Gastroesophageal sphincter (tissue), 4 donors: ENCODE data around the gene PLET1. TPM values are rescaled to one million over a fixed set of nuclear protein-coding genes. Genes with fewer than 3 reads are reported as not detected.

ENCODE experiments used
- ATAC-seq: fragments of 150-250 bp; one replicate; pipeline ENCODE4 v1.9.1; 2016; ENCODE audit warnings: mild to moderate bottlenecking, moderate library complexity
- H3K27ac ChIP-seq, 4 donors: fragments of 200-600 bp; sonication (generic) in 3 of 4; 1 replicate in 3 of 4; 2 replicates in 1 of 4; pipeline ENCODE4 v1.5.1; 2016 to 2019
- H3K27me3 ChIP-seq: fragments of 200-600 bp; sonication (generic); one replicate; pipeline ENCODE4 v1.5.1; 2019
- H3K36me3 ChIP-seq, 2 donors: fragments of 200-600 bp; sonication (generic); one replicate each; pipeline ENCODE4 v1.5.1; 2019; ENCODE audit warnings: control low read depth in 1 of 2
- H3K4me1 ChIP-seq, 3 donors: fragments of 200-600 bp; sonication (generic); 1 replicate in 2 of 3; 2 replicates in 1 of 3; pipeline ENCODE4 v1.5.1; 2016 to 2019; ENCODE audit warnings: control low read depth in 2 of 3
- H3K4me3 ChIP-seq, 2 donors: fragments of 200-600 bp; sonication (generic); one replicate each; pipeline ENCODE4 v1.5.1; 2019; ENCODE audit warnings: mild to moderate bottlenecking in 1 of 2, moderate library complexity in 1 of 2
- H3K9me3 ChIP-seq, 3 donors: fragments of 200-600 bp; sonication (generic); one replicate each; pipeline ENCODE4 v1.5.1; 2017 to 2019; ENCODE audit warnings: control low read depth in 2 of 3
- CTCF ChIP-seq, 4 experiments: fragments of 200-600 bp in 2 of 4; fragments of 450-650 bp in 2 of 4; sonication (generic) in 1 of 4; IDR thresholded peaks; one replicate each; pipeline ENCODE4 v1.5.1; 2017 to 2019; ENCODE audit warnings: antibody characterized with exemption in 4 of 4, mild to moderate bottlenecking in 2 of 4, moderate library complexity in 2 of 4
- EP300 ChIP-seq: sonication (generic); formaldehyde crosslinking; IDR thresholded peaks from one replicate; pipeline ENCODE4 v1.6.1; 2017; ENCODE audit warnings: antibody characterized with exemption, mild to moderate bottlenecking
- POLR2A ChIP-seq, 2 donors: fragments of 450-650 bp; IDR thresholded peaks; one replicate each; pipeline ENCODE4 v1.6.1; 2017; ENCODE audit warnings: antibody characterized with exemption in 2 of 2, mild to moderate bottlenecking in 2 of 2, moderate library complexity in 1 of 2
- POLR2AphosphoS5 ChIP-seq: sonication (generic); formaldehyde crosslinking; IDR thresholded peaks from one replicate; pipeline ENCODE4 v1.6.1; 2017; ENCODE audit warnings: antibody characterized with exemption
- WGBS, 2 donors: methylation state at CpG; one replicate each; pipeline ENCODE4 v1.1.5; 2018; ENCODE audit warnings: low coverage in 1 of 2; 5-methylcytosine and 5-hydroxymethylcytosine counted together
- total RNA-seq, 4 donors: library from RNA; depleted of rRNA; stranded (reverse); fragments of >200 nt; gene quantifications; one replicate each; pipeline ENCODE4 v1.1.0, GENCODE V29; 2016

Gene PLET1
- total RNA-seq, 4 donors from 2014 or later: not detected

- Histone ChIP-seq H3K27ac (no peak overlapping the region), H3K4me3 (no peak overlapping the region), H3K27me3 (no peaks in the 10 kb centered on the region), H3K9me3 (no peaks in the 10 kb centered on the region), H3K36me3 (peaks cover 0 to 58% of the 10 kb centered on the region in 2 donors), H3K4me1 (peaks cover 6 to 24% (median 7%) of the 10 kb centered on the region in 3 donors)
- TF ChIP-seq POLR2AphosphoS5 (no peak), POLR2A (IDR thresholded peaks at IDR 0.05) (no peak), CTCF (IDR thresholded peaks at IDR 0.05) (no peak), EP300 (no peak)
- ATAC-seq: no peak
- WGBS, 2 donors: 89 to 100% methylated on average over 1 to 6 of the region's 7 CpGs
These were observed 31.5 kb downstream of the PLET1 start for GRCh38 chr11:112229159-112229558.

- no peaks in the 10 kb centered on the region for H3K9me3 ChIP-seq
- H3K27me3 ChIP-seq: no peaks in the 10 kb centered on the region
- peaks cover 0 to 53% of the 10 kb centered on the region in 2 donors for H3K36me3 ChIP-seq
- ATAC-seq: no peak
- 77 to 92% methylated on average over 2 of the region's 2 CpGs for WGBS, 2 donors
- H3K27ac ChIP-seq: no peak overlapping the region
- TF ChIP-seq EP300 (no peak), CTCF (IDR thresholded peaks at IDR 0.05) (no peak), POLR2AphosphoS5 (no peak), POLR2A (IDR thresholded peaks at IDR 0.05) (no peak)
- peaks cover 6 to 24% (median 7%) of the 10 kb centered on the region in 3 donors for H3K4me1 ChIP-seq
- H3K4me3 ChIP-seq: no peak overlapping the region
These were observed 32.0 kb downstream of the PLET1 start for GRCh38 chr11:112228706-112229105.

GRCh38 chr11:112227471-112227870, 33.2 kb downstream of the PLET1 start:
- Histone ChIP-seq H3K9me3 (no peaks in the 10 kb centered on the region), H3K4me3 (peak overlapping the region; percentile 61 to 62), H3K36me3 (peaks cover 0 to 41% of the 10 kb centered on the region in 2 donors), H3K4me1 (peaks cover 6 to 24% (median 7%) of the 10 kb centered on the region in 3 donors), H3K27me3 (no peaks in the 10 kb centered on the region), H3K27ac (peak overlapping the region; percentile 91 to 100 (median 96))
- WGBS, 2 donors: 40% methylated on average over 1 of the region's 4 CpGs; no CpG with 5 or more reads in 1 of the 2 donors
- no peak for TF ChIP-seq POLR2A (IDR thresholded peaks at IDR 0.05)
- no peak for TF ChIP-seq POLR2AphosphoS5
- TF ChIP-seq CTCF (IDR thresholded peaks at IDR 0.05): no peak
- no peak for TF ChIP-seq EP300
- ATAC-seq: no peak

- Histone ChIP-seq H3K36me3 (peaks cover 0 to 35% of the 10 kb centered on the region in 2 donors), H3K27ac (peak overlapping the region; percentile 91 to 100 (median 96)), H3K9me3 (no peaks in the 10 kb centered on the region), H3K27me3 (no peaks in the 10 kb centered on the region), H3K4me3 (peak overlapping the region; percentile 61 to 62), H3K4me1 (peaks cover 6 to 27% (median 7%) of the 10 kb centered on the region in 3 donors)
- peak; percentile 55 for ATAC-seq
- TF ChIP-seq CTCF (IDR thresholded peaks at IDR 0.05) (peak in 1 of 4 experiments; percentile 18), EP300 (no peak)
- WGBS, 2 donors: 2 to 5% methylated on average over 12 to 13 of the region's 16 CpGs
These were observed 33.7 kb downstream of the PLET1 start for GRCh38 chr11:112226831-112227401.

- Histone ChIP-seq H3K27me3 (no peaks in the 10 kb centered on the region), H3K4me3 (peak within 1 kb of the TSS; percentile 61 to 62), H3K27ac (peak within 1 kb of the TSS; percentile 91 to 100 (median 96)), H3K9me3 (no peaks in the 10 kb centered on the region), H3K36me3 (peaks cover 0 to 28% of the 10 kb centered on the region in 2 donors), H3K4me1 (peaks cover 6 to 34% (median 7%) of the 10 kb centered on the region in 3 donors)
- TF ChIP-seq POLR2A (IDR thresholded peaks at IDR 0.05): peak; percentile 90 to 93
- no peak for TF ChIP-seq CTCF (IDR thresholded peaks at IDR 0.05)
- no peak for TF ChIP-seq EP300
- peak; percentile 93 for TF ChIP-seq POLR2AphosphoS5
- ATAC-seq: peak; percentile 98
- no CpG with 5 or more reads among the region's 70 CpGs for WGBS, 2 donors
These were observed 34.4 kb downstream of the PLET1 start, which contains the start of gene PTS for GRCh38 chr11:112226062-112226830. PTS (plus strand) TSS chr11:112226428; CDS start chr11:112226444, 16 bp downstream.
